ENCODE data around the gene PPP1R3F. TPM values are rescaled to one million over a fixed set of nuclear protein-coding genes. Genes with fewer than 3 reads are reported as not detected.
"Not testable (repeated sequence)": the region's sequence is repeated elsewhere in the genome, so short reads cannot be mapped to it uniquely, and the experiment has no call there.

The PPP1R3F gene
- total RNA-seq, 1 experiment from 2014 or later: 1.6 TPM

GRCh38 chrX:49303346-49303745, 33.8 kb downstream of the PPP1R3F start, which contains the start of gene GAGE10:
Gene GAGE10 (plus strand): TSS chrX:49303646. CDS start chrX:49304860, 1,214 bp downstream.
- TF ChIP-seq FOSL1 (IDR thresholded peaks at IDR 0.05; ENCODE audit: low read depth): no peak
- TF ChIP-seq SP1 (IDR thresholded peaks at IDR 0.05; ENCODE audit: low read depth): no peak
- no peak for TF ChIP-seq SRF (IDR thresholded peaks at IDR 0.05; ENCODE audit: low read depth)
- no peak for TF ChIP-seq POLR2A (IDR thresholded peaks at IDR 0.05; ENCODE audit: borderline replicate concordance, extremely low read depth, insufficient read depth, insufficient read length)
- Histone ChIP-seq H3K9me2 (ENCODE audit: insufficient read depth) (no peaks in the 10 kb centered on the region), H3K4me1 (ENCODE audit: control insufficient read depth in 1 of 2, insufficient read depth in 2 of 2, low read length in 2 of 2) (no peaks in the 10 kb centered on the region), H3K9ac (ENCODE audit: low read length) (no peak within 1 kb of the TSS), H3K4me2 (ENCODE audit: low read length) (no peak within 1 kb of the TSS), H4K20me1 (ENCODE audit: insufficient read depth) (no peaks in the 10 kb centered on the region), H3K27ac (ENCODE audit: low read depth, low read length) (no peak within 1 kb of the TSS), H3K4me3 (replicated peaks in 1 of 2; ENCODE audit: low read depth in 1 of 2, low read length in 2 of 2) (no peak within 1 kb of the TSS), H3K79me2 (ENCODE audit: insufficient read depth, low read length) (no peaks in the 10 kb centered on the region), H3K27me3 (ENCODE audit: insufficient read depth, low read length) (0 out of 2 replicates have a peak, but pooled peaks cover 3% of the 10 kb centered on the region), H3K9me3 (ENCODE audit: control insufficient read depth in 1 of 2, insufficient read depth in 1 of 2, low read depth in 1 of 2, low read length in 2 of 2) (no peaks in the 10 kb centered on the region), H3K36me3 (ENCODE audit: control insufficient read depth in 1 of 2, insufficient read depth in 2 of 2, low read length in 2 of 2) (no peaks in the 10 kb centered on the region), H2AFZ (ENCODE audit: low read depth, low read length, poor library complexity, severe bottlenecking) (no peak within 1 kb of the TSS)
- intact Hi-C loops (cut with micrococcal nuclease): no loop called here
- ChIA-PET RAD21 (ENCODE audit: low non-redundant PET in 1 of 2, low total read pairs in 2 of 2, uncharacterized antibody in 2 of 2, unreplicated experiment in 2 of 2) (no interaction called here), CTCF (no interaction called here), POLR2A (no interaction called here)
- no peak for ATAC-seq
- DNase-seq (ENCODE audit: low read depth, low spot score): no peak
- no TSS peak for BruUV-seq (replicated peaks)

DNA sequence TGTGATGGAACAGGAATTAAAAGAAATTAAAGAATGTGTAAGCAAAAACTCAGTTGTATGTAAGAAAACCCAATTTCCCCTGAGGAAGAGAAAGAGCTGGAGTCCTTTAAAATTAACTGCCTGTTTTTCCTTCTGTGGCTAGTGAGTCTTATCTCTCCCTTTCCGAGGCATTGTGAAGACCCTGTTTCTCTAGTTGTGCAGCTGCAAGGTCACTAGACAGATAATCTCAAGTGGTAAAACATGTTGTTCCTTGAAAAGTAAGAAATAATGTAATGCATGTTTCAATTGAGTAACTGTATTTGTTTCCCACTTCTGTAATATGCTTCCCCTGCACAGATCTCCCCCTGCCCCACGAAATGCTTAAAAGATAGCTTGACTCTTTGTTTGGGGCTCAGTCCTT, 38.2 kb downstream of the PPP1R3F start:
- H3K4me1 ChIP-seq (ENCODE audit: control insufficient read depth in 1 of 2, insufficient read depth in 2 of 2, low read length in 2 of 2); BruUV-seq (replicated peaks); H3K9ac ChIP-seq (ENCODE audit: low read length); H3K27ac ChIP-seq (ENCODE audit: low read depth, low read length); H2AFZ ChIP-seq (ENCODE audit: low read depth, low read length, poor library complexity, severe bottlenecking); DNase-seq (ENCODE audit: low read depth, low spot score); H3K9me2 ChIP-seq (ENCODE audit: insufficient read depth); H3K36me3 ChIP-seq (ENCODE audit: control insufficient read depth in 1 of 2, insufficient read depth in 2 of 2, low read length in 2 of 2); CTCF ChIA-PET; POLR2A ChIA-PET; H3K4me3 ChIP-seq (replicated peaks in 1 of 2; ENCODE audit: low read depth in 1 of 2, low read length in 2 of 2); H3K79me2 ChIP-seq (ENCODE audit: insufficient read depth, low read length); RAD21 ChIA-PET (ENCODE audit: low non-redundant PET in 1 of 2, low total read pairs in 2 of 2, uncharacterized antibody in 2 of 2, unreplicated experiment in 2 of 2); H3K27me3 ChIP-seq (ENCODE audit: insufficient read depth, low read length); H4K20me1 ChIP-seq (ENCODE audit: insufficient read depth); ATAC-seq; H3K4me2 ChIP-seq (ENCODE audit: low read length); intact Hi-C loops (cut with micrococcal nuclease); H3K9me3 ChIP-seq (ENCODE audit: control insufficient read depth in 1 of 2, insufficient read depth in 1 of 2, low read depth in 1 of 2, low read length in 2 of 2): not testable (repeated sequence)

Data from HCT116 (cell line).